ENCODE measurements around the gene BORCS5.

BORCS5 gene

DNA sequence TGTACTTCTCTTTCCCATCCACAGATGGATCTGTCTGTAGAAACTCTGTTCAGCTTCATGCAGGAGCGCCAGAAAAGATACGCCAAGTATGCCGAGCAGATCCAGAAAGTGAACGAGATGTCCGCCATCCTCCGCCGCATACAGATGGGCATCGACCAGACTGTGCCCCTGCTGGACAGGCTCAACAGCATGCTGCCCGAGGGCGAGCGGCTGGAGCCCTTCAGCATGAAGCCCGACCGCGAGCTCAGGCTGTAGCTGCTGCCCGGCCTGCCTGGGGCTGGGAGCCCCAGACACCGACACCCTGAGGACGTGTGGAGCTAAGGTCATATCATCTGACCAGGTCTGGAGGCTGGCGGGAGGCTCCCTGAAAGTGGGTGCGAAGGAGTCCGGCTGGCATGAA is 108.6 kb downstream of the BORCS5 start:
- TF ChIP-seq, protein P1, sequence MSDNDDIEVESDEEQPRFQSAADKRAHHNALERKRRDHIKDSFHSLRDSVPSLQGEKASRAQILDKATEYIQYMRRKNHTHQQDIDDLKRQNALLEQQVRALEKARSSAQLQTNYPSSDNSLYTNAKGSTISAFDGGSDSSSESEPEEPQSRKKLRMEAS (IDR thresholded peaks at IDR 0.05), result no peak
- TF ChIP-seq YY1 (IDR thresholded peaks at IDR 0.05; ENCODE audit: low read depth) (no peak), CREB1 (IDR thresholded peaks at IDR 0.05; ENCODE audit: low read depth) (no peak), NFIC (IDR thresholded peaks at IDR 0.05) (no peak), TCF12 (IDR thresholded peaks at IDR 0.05; ENCODE audit: low read depth) (no peak)
- TF ChIP-seq, protein P2, sequence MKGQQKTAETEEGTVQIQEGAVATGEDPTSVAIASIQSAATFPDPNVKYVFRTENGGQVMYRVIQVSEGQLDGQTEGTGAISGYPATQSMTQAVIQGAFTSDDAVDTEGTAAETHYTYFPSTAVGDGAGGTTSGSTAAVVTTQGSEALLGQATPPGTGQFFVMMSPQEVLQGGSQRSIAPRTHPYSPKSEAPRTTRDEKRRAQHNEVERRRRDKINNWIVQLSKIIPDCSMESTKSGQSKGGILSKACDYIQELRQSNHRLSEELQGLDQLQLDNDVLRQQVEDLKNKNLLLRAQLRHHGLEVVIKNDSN (IDR thresholded peaks at IDR 0.05), result no peak

DNA sequence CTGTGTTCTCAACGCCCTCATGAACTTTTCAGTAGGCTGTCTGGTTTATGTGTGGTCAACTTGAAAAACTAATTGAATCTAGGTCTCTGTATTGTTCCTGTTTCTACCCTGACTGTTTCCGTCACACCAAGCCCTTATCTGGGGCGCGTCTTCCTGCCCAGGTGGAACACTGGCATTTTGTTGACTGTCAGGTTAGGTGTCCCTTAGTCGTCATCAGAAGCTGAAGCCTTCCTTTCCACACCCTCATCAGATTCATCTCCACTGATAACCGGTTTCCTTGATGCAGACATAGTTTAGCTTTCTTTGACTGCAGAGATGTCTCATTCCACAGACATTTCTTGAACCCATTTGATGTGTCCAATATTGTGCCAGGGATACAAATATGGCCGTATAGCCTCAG is 109.3 kb downstream of the BORCS5 start:
- TF ChIP-seq YY1 (IDR thresholded peaks at IDR 0.05; ENCODE audit: low read depth), result no peak
- TF ChIP-seq CEBPB (IDR thresholded peaks at IDR 0.05), result no peak
- no peak for TF ChIP-seq EP300 (IDR thresholded peaks at IDR 0.05; ENCODE audit: borderline replicate concordance)
- no peak for TF ChIP-seq EGR1 (IDR thresholded peaks at IDR 0.05)
- TF ChIP-seq TEAD4 (IDR thresholded peaks at IDR 0.05), result no peak
- no peak for TF ChIP-seq FOXM1 (IDR thresholded peaks at IDR 0.05; ENCODE audit: borderline replicate concordance, low read depth)
- TF ChIP-seq RAD21 (IDR thresholded peaks at IDR 0.05; ENCODE audit: low read depth), result no peak
- TF ChIP-seq TCF12 (IDR thresholded peaks at IDR 0.05; ENCODE audit: low read depth), result no peak
- TF ChIP-seq ZBTB7A (IDR thresholded peaks at IDR 0.05; ENCODE audit: low read depth), result no peak

DNA sequence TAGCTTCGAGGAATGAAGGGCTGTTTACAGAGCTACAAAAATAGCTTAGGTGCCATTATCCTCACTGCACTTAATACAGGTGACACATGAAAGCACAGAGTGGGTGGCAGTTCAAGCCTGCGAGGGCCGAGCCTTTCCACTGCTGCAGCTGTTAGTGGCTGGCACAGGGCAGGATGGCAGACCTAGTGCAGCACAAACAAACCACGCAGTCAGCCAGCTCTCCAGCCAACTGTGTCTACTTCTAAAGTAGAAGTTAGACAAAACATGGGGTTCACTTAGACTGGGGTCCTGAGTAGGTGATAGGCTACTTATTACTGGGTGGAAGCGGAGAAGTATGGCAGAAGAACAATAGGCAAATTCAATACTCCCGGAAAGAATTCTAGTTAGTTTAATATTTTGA is 110.4 kb downstream of the BORCS5 start:
- TF ChIP-seq YY1 (IDR thresholded peaks at IDR 0.05; ENCODE audit: low read depth), result no peak
- no peak for TF ChIP-seq EP300 (IDR thresholded peaks at IDR 0.05; ENCODE audit: borderline replicate concordance)
- TF ChIP-seq CREB1 (IDR thresholded peaks at IDR 0.05; ENCODE audit: low read depth), result no peak
- no peak for TF ChIP-seq CEBPB (IDR thresholded peaks at IDR 0.05)
- TF ChIP-seq EGR1 (IDR thresholded peaks at IDR 0.05), result no peak
- TF ChIP-seq, protein P1 (IDR thresholded peaks at IDR 0.05), result no peak
- no peak for TF ChIP-seq RAD21 (IDR thresholded peaks at IDR 0.05; ENCODE audit: low read depth)
- no peak for TF ChIP-seq NFIC (IDR thresholded peaks at IDR 0.05)
- no peak for TF ChIP-seq TCF12 (IDR thresholded peaks at IDR 0.05; ENCODE audit: low read depth)
- TF ChIP-seq TAF1 (IDR thresholded peaks at IDR 0.05; ENCODE audit: low read depth), result no peak

DNA sequence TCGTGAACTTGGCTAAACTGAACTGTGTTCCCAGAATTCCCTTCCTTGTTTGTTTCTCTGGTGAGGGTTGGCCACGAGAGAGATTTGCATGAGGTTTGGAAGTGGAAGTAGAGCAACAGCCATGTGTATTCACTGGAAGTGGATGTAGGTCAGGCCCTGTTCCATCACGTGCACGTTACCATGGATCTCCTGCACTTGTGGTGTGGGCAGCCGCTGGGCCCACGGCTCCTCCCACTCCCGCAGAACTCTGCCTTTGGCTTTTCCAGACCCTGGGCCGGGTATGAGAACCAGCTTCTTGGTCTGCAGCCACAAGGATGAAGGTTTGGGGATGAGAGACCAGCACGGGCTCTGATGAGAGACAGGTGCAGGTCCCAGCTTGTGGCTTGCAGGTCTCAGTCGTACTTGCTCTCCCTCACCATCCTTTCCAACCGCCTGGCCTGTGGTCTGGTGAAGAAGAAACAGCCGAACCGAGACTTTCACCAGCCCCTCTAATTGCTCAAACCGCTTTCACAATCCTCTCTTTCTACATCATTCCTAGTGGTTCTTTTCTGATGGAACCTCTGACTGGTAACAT is 110.9 kb downstream of the BORCS5 start:
- TF ChIP-seq, protein P1 (IDR thresholded peaks at IDR 0.05), result no peak
- no peak for TF ChIP-seq TAF1 (IDR thresholded peaks at IDR 0.05; ENCODE audit: low read depth)
- TF ChIP-seq RAD21 (IDR thresholded peaks at IDR 0.05; ENCODE audit: low read depth), result no peak

DNA sequence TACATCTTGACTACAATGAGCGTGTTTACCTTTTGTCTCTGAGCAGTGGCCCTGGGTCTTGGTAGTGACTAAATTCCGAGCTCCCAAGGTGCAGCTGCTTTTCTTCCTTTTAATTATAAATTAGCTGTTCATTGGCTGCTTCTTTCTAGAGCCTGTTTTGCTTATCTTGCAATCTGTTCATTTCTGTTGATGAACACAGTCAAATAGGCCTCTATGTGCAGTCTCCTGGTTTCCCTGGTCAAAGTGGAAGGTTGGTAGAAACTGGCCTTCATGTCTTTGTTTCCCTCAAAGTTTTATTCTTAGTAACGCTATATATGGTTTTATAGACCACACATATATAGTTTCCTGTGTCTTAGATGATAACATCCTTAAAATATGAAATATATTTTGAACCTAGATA is 111.7 kb downstream of the BORCS5 start:
- TF ChIP-seq, protein P1 (IDR thresholded peaks at IDR 0.05), result no peak
- TF ChIP-seq, protein P2 (IDR thresholded peaks at IDR 0.05), result no peak
- no peak for TF ChIP-seq FOXM1 (IDR thresholded peaks at IDR 0.05; ENCODE audit: borderline replicate concordance, low read depth)
- no peak for TF ChIP-seq CEBPB (IDR thresholded peaks at IDR 0.05)
- TF ChIP-seq YY1 (IDR thresholded peaks at IDR 0.05; ENCODE audit: low read depth), result no peak
- no peak for TF ChIP-seq EP300 (IDR thresholded peaks at IDR 0.05; ENCODE audit: borderline replicate concordance)
- TF ChIP-seq RAD21 (IDR thresholded peaks at IDR 0.05; ENCODE audit: low read depth), result no peak
- TF ChIP-seq EGR1 (IDR thresholded peaks at IDR 0.05), result no peak
- no peak for TF ChIP-seq NFIC (IDR thresholded peaks at IDR 0.05)
- TF ChIP-seq TCF12 (IDR thresholded peaks at IDR 0.05; ENCODE audit: low read depth), result no peak

DNA sequence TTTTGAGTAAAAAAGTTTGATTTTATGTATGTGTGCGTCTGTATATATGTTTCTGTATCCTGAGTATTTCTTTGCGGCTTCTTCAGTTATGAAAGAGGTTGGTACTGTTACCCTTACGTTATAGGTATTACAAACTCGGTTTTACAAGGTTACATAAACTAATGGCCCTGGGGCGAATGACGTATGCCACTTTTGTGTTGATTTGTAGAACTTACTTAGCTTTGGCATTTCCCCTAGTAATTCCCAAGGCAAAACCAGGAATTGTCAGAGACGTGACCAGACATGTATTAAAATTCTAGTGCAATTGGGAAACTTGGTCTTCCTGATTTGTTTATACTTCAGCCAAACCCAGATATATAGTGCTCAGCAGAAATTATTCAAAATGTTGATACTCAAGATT is 112.5 kb downstream of the BORCS5 start:
- TF ChIP-seq TEAD4 (IDR thresholded peaks at IDR 0.05), result no peak

DNA sequence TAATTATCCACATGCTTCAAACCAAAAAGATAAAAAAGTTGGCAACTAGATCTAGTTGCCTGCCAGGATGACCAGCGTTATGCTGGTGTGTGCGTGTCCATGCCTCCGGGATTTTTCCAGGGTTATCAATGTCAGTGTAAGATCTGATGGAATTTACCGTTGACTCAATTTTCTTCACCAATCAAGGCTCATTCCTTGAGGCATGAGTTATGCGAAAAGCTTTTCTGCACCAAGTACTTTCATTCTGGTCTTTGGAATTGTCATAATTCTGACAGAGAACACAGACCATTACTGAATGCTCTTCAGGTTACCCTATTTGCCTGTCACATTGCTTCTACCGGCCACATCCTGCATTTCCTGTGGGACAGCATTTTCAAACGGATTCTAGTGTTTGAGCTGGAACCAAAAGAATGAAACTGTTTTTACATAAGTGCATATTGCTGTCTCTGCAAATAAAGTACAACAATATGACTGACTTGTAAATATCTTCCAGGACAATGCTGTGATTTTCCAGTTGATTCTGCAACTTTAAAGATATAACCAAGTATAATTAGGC is 114.0 kb downstream of the BORCS5 start:
- no peak for TF ChIP-seq FOXM1 (IDR thresholded peaks at IDR 0.05; ENCODE audit: borderline replicate concordance, low read depth)
- TF ChIP-seq CREB1 (IDR thresholded peaks at IDR 0.05; ENCODE audit: low read depth), result no peak
- no peak for TF ChIP-seq EP300 (IDR thresholded peaks at IDR 0.05; ENCODE audit: borderline replicate concordance)
- TF ChIP-seq CEBPB (IDR thresholded peaks at IDR 0.05), result no peak
- no peak for TF ChIP-seq TEAD4 (IDR thresholded peaks at IDR 0.05)
- TF ChIP-seq, protein P1 (IDR thresholded peaks at IDR 0.05), result no peak
- TF ChIP-seq RAD21 (IDR thresholded peaks at IDR 0.05; ENCODE audit: low read depth), result no peak
- no peak for TF ChIP-seq TAF1 (IDR thresholded peaks at IDR 0.05; ENCODE audit: low read depth)
- TF ChIP-seq YY1 (IDR thresholded peaks at IDR 0.05; ENCODE audit: low read depth), result no peak
- TF ChIP-seq TCF12 (IDR thresholded peaks at IDR 0.05; ENCODE audit: low read depth), result no peak
- no peak for TF ChIP-seq EGR1 (IDR thresholded peaks at IDR 0.05)
- no peak for TF ChIP-seq NFIC (IDR thresholded peaks at IDR 0.05)
- TF ChIP-seq, protein P2 (IDR thresholded peaks at IDR 0.05), result no peak

DNA sequence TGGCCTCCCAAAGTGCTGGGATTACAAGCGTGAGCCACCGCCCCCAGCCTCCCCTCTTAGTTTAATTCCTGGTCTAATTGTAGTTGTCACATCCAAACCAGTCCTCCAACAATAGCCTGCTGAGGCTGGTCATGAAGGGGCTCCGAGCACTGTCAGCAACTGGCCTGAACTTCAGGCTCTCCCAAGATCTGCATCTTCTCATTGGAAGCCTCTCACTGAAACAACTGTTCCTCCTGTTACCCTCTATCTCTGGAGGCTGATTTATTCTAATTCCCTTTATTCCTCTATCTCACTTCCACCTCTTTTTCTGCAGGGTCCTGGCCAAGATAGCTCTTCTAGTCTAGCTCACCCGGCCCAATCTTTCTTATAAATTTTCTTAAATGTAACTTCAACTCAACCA is 116.3 kb downstream of the BORCS5 start:
- no peak for TF ChIP-seq CEBPB (IDR thresholded peaks at IDR 0.05)
- TF ChIP-seq, protein P3, sequence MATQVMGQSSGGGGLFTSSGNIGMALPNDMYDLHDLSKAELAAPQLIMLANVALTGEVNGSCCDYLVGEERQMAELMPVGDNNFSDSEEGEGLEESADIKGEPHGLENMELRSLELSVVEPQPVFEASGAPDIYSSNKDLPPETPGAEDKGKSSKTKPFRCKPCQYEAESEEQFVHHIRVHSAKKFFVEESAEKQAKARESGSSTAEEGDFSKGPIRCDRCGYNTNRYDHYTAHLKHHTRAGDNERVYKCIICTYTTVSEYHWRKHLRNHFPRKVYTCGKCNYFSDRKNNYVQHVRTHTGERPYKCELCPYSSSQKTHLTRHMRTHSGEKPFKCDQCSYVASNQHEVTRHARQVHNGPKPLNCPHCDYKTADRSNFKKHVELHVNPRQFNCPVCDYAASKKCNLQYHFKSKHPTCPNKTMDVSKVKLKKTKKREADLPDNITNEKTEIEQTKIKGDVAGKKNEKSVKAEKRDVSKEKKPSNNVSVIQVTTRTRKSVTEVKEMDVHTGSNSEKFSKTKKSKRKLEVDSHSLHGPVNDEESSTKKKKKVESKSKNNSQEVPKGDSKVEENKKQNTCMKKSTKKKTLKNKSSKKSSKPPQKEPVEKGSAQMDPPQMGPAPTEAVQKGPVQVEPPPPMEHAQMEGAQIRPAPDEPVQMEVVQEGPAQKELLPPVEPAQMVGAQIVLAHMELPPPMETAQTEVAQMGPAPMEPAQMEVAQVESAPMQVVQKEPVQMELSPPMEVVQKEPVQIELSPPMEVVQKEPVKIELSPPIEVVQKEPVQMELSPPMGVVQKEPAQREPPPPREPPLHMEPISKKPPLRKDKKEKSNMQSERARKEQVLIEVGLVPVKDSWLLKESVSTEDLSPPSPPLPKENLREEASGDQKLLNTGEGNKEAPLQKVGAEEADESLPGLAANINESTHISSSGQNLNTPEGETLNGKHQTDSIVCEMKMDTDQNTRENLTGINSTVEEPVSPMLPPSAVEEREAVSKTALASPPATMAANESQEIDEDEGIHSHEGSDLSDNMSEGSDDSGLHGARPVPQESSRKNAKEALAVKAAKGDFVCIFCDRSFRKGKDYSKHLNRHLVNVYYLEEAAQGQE (IDR thresholded peaks at IDR 0.05; ENCODE audit: low read depth), result no peak
- no peak for TF ChIP-seq EGR1 (IDR thresholded peaks at IDR 0.05)
- no peak for TF ChIP-seq TCF12 (IDR thresholded peaks at IDR 0.05; ENCODE audit: low read depth)
- TF ChIP-seq EP300 (IDR thresholded peaks at IDR 0.05; ENCODE audit: borderline replicate concordance), result no peak
- TF ChIP-seq CREB1 (IDR thresholded peaks at IDR 0.05; ENCODE audit: low read depth), result no peak
- no peak for TF ChIP-seq FOXM1 (IDR thresholded peaks at IDR 0.05; ENCODE audit: borderline replicate concordance, low read depth)
- no peak for TF ChIP-seq RAD21 (IDR thresholded peaks at IDR 0.05; ENCODE audit: low read depth)
- TF ChIP-seq NFIC (IDR thresholded peaks at IDR 0.05), result no peak
- no peak for TF ChIP-seq ZBTB7A (IDR thresholded peaks at IDR 0.05; ENCODE audit: low read depth)
- TF ChIP-seq, protein P2 (IDR thresholded peaks at IDR 0.05), result no peak
- no peak for TF ChIP-seq TAF1 (IDR thresholded peaks at IDR 0.05; ENCODE audit: low read depth)
- no peak for TF ChIP-seq YY1 (IDR thresholded peaks at IDR 0.05; ENCODE audit: low read depth)
- no peak for TF ChIP-seq TEAD4 (IDR thresholded peaks at IDR 0.05)
- TF ChIP-seq, protein P1 (IDR thresholded peaks at IDR 0.05), result no peak
